GM23338 (cell line): ENCODE measurements around the gene OR2A12. TPM values are rescaled to one million over a fixed set of nuclear protein-coding genes. Genes with fewer than 3 reads are reported as not detected.

Source experiments
- ATAC-seq: fragments of 200-7000 bp; cut with Tn5 transposase; 3 replicates; pipeline ENCODE4 v1.9.1; 2020
- DNase-seq: peaks from one replicate; pipeline ENCODE4 v3.0.0-alpha.2; 2015; ENCODE audit warnings: low spot score
- H2AFZ ChIP-seq: fragments of 200-600 bp; sonication (generic); 2 replicates; pipeline ENCODE4 v1.8.0; 2016; ENCODE audit warnings: antibody characterized with exemption, mild to moderate bottlenecking, moderate library complexity
- H3F3A ChIP-seq: fragments of 200-600 bp; sonication (generic); replicated peaks from 2 replicates; pipeline ENCODE4 v1.8.0; 2017; ENCODE audit warnings: antibody characterized with exemption, mixed run types, low read depth
- H3K27ac ChIP-seq: fragments of 200-600 bp; sonication (generic); 2 replicates; pipeline ENCODE4 v1.6.1; 2016; ENCODE audit warnings: low read depth
- H3K27me3 ChIP-seq: fragments of 200-600 bp; sonication (generic); 2 replicates; pipeline ENCODE4 v1.8.0; 2016; ENCODE audit warnings: mild to moderate bottlenecking, mixed run types, moderate library complexity; ENCODE audit not compliant: insufficient read depth
- H3K36me3 ChIP-seq: fragments of 200-600 bp; sonication (generic); 2 replicates; pipeline ENCODE4 v1.8.0; 2016; ENCODE audit warnings: mild to moderate bottlenecking; ENCODE audit not compliant: insufficient read depth
- H3K4me1 ChIP-seq: fragments of 200-600 bp; sonication (generic); 2 replicates; pipeline ENCODE4 v1.8.0; 2016; ENCODE audit warnings: mild to moderate bottlenecking, moderate library complexity; ENCODE audit not compliant: insufficient read depth
- H3K4me2 ChIP-seq: fragments of 200-600 bp; sonication (generic); 2 replicates; pipeline ENCODE4 v1.7.1; 2017; ENCODE audit warnings: mixed run types
- H3K4me3 ChIP-seq: fragments of 200-600 bp; sonication (generic); 2 replicates; pipeline ENCODE4 v1.6.1; 2016; ENCODE audit warnings: mixed run types
- H3K79me2 ChIP-seq: fragments of 200-600 bp; sonication (generic); replicated peaks from 2 replicates; pipeline ENCODE4 v1.8.0; 2017; ENCODE audit warnings: mild to moderate bottlenecking; ENCODE audit not compliant: insufficient read depth
- H3K9me2 ChIP-seq: fragments of 200-600 bp; sonication (generic); 2 replicates; pipeline ENCODE4 v1.8.0; 2017; ENCODE audit not compliant: insufficient read depth
- H4K20me1 ChIP-seq: fragments of 200-600 bp; sonication (generic); replicated peaks from 2 replicates; pipeline ENCODE4 v1.8.0; 2017; ENCODE audit warnings: mild to moderate bottlenecking; ENCODE audit not compliant: insufficient read depth
- H3K27ac Mint-ChIP-seq: 2 replicates; pipeline ENCODE4 v1.8.0; 2020; ENCODE audit warnings: inconsistent platforms, mild to moderate bottlenecking, moderate library complexity, mixed read lengths
- H3K27me3 Mint-ChIP-seq: 3 replicates; pipeline ENCODE4 v1.8.0; 2022; ENCODE audit warnings: low read depth, mild to moderate bottlenecking, moderate library complexity, mixed read lengths, inconsistent platforms; ENCODE audit not compliant: insufficient read depth, poor library complexity
- H3K36me3 Mint-ChIP-seq: 3 replicates; pipeline ENCODE4 v1.8.0; 2021; ENCODE audit warnings: low read depth, mild to moderate bottlenecking, inconsistent platforms, moderate library complexity, mixed read lengths
- H3K4me1 Mint-ChIP-seq: 3 replicates; pipeline ENCODE4 v1.8.0; 2020; ENCODE audit warnings: mild to moderate bottlenecking, inconsistent platforms, mixed read lengths
- H3K4me3 Mint-ChIP-seq: 3 replicates; pipeline ENCODE4 v1.8.0; 2021; ENCODE audit warnings: moderate library complexity, mild to moderate bottlenecking, inconsistent platforms, mixed read lengths
- H3K9me3 Mint-ChIP-seq: 3 replicates; pipeline ENCODE4 v1.8.0; 2020; ENCODE audit warnings: moderate library complexity, mild to moderate bottlenecking, inconsistent platforms, mixed read lengths
- CREB1 ChIP-seq: fragments of 250-450 bp; sonication (Bioruptor Pico); IDR thresholded peaks from 2 replicates; pipeline ENCODE4 v1.5.0; 2020; ENCODE audit warnings: low read depth, mild to moderate bottlenecking, moderate library complexity
- CTCF ChIP-seq, 2 experiments: fragments of 200-600 bp in 1 of 2; sonication (generic) in 1 of 2; conservative IDR thresholded peaks; 2 replicates each; pipeline versions ENCODE4 v1.5.1 to v1.6.1; 2016 to 2017; ENCODE audit warnings: antibody characterized with exemption in 2 of 2, low read depth in 2 of 2, mild to moderate bottlenecking in 2 of 2, moderate library complexity in 1 of 2
- ETS1 ChIP-seq: IDR thresholded peaks from 2 replicates; pipeline ENCODE4 v1.6.1; 2016; ENCODE audit warnings: antibody characterized with exemption
- EZH2 ChIP-seq: fragments of 200-600 bp; sonication (generic); IDR thresholded peaks from one replicate; pipeline ENCODE4 v1.8.0; 2017; ENCODE audit warnings: antibody characterized with exemption, mild to moderate bottlenecking, low read depth; ENCODE audit not compliant: unreplicated experiment
- EZH2phosphoT487 ChIP-seq: fragments of 200-600 bp; sonication (generic); IDR thresholded peaks from one replicate; pipeline ENCODE4 v1.8.1; 2018; ENCODE audit warnings: antibody characterized with exemption; ENCODE audit not compliant: unreplicated experiment
- JUNB ChIP-seq: IDR thresholded peaks from one replicate; pipeline ENCODE4 v1.6.1; 2016; ENCODE audit warnings: antibody characterized with exemption; ENCODE audit not compliant: unreplicated experiment
- NANOG ChIP-seq: IDR thresholded peaks from 2 replicates; pipeline ENCODE4 v1.6.1; 2016; ENCODE audit warnings: antibody characterized with exemption, borderline replicate concordance
- POLR2AphosphoS5 ChIP-seq: IDR thresholded peaks from 2 replicates; pipeline ENCODE4 v1.6.1; 2016; ENCODE audit warnings: antibody characterized with exemption, low read depth
- STAT1 ChIP-seq: IDR thresholded peaks from one replicate; pipeline ENCODE4 v1.6.1; 2016; ENCODE audit warnings: antibody characterized with exemption; ENCODE audit not compliant: unreplicated experiment
- ZNF114 ChIP-seq: fragments of 250-450 bp; sonication (Bioruptor Pico); IDR thresholded peaks from 2 replicates; pipeline ENCODE4 v1.5.0; 2020; ENCODE audit warnings: mild to moderate bottlenecking, moderate library complexity
- ZNF331 ChIP-seq: fragments of 250-450 bp; sonication (Bioruptor Pico); IDR thresholded peaks from 2 replicates; pipeline ENCODE4 v1.5.0; 2020; ENCODE audit warnings: low read depth, mild to moderate bottlenecking, moderate library complexity
- polyA plus RNA-seq: library from polyadenylated mRNA; unstranded; fragments of >200 nt; fragmentation: Nextera tagmentation; extraction: Ambion mirVana; gene quantifications from 2 replicates; pipeline ENCODE4 v1.2.1, GENCODE V29; 2016
- total RNA-seq: library from RNA; depleted of rRNA; stranded (reverse); fragments of >200 nt; shearing (Covaris generic); gene quantifications from 2 replicates; pipeline ENCODE4 v1.2.3, GENCODE V29; 2014
- TF ChIP-seq, protein P1 (sequence below): IDR thresholded peaks from one replicate; pipeline ENCODE4 v1.6.1; 2018; ENCODE audit warnings: antibody characterized with exemption; ENCODE audit not compliant: unreplicated experiment
- TF ChIP-seq, protein P2 (sequence below): fragments of 250-450 bp; sonication (Bioruptor Pico); IDR thresholded peaks from 2 replicates; pipeline ENCODE4 v1.5.0; 2020; ENCODE audit warnings: mild to moderate bottlenecking, moderate library complexity

Gene OR2A12
- total and polyA plus RNA-seq, 2 experiments from 2014 or later: not detected

- no peak overlapping the region for H3K4me2 ChIP-seq
These were observed 36.0 kb upstream of the OR2A12 start for GRCh38 chr7:144050093-144050492.

More at GRCh38 chr7:144050093-144050492, 36.0 kb upstream of the OR2A12 start:
- no peaks in the 10 kb centered on the region for H3K36me3 ChIP-seq
- Mint-ChIP-seq H3K4me3 (no peak overlapping the region), H3K4me1 (no peaks in the 10 kb centered on the region), H3K27me3 (no peaks in the 10 kb centered on the region), H3K36me3 (no peaks in the 10 kb centered on the region), H3K27ac (no peak overlapping the region), H3K9me3 (no peaks in the 10 kb centered on the region)
- H4K20me1 ChIP-seq: no peaks in the 10 kb centered on the region
- no peaks in the 10 kb centered on the region for H3F3A ChIP-seq
- H2AFZ ChIP-seq: no peak overlapping the region
- no peaks in the 10 kb centered on the region for H3K27me3 ChIP-seq
- no peak for TF ChIP-seq ETS1
- no peak for TF ChIP-seq POLR2AphosphoS5
- TF ChIP-seq ZNF331 (CRISPR knock-in tag): no peak
- no peak for TF ChIP-seq CREB1 (CRISPR knock-in tag)
- no peak for TF ChIP-seq JUNB
- TF ChIP-seq STAT1: no peak
- TF ChIP-seq NANOG: no peak
- TF ChIP-seq, protein P1, sequence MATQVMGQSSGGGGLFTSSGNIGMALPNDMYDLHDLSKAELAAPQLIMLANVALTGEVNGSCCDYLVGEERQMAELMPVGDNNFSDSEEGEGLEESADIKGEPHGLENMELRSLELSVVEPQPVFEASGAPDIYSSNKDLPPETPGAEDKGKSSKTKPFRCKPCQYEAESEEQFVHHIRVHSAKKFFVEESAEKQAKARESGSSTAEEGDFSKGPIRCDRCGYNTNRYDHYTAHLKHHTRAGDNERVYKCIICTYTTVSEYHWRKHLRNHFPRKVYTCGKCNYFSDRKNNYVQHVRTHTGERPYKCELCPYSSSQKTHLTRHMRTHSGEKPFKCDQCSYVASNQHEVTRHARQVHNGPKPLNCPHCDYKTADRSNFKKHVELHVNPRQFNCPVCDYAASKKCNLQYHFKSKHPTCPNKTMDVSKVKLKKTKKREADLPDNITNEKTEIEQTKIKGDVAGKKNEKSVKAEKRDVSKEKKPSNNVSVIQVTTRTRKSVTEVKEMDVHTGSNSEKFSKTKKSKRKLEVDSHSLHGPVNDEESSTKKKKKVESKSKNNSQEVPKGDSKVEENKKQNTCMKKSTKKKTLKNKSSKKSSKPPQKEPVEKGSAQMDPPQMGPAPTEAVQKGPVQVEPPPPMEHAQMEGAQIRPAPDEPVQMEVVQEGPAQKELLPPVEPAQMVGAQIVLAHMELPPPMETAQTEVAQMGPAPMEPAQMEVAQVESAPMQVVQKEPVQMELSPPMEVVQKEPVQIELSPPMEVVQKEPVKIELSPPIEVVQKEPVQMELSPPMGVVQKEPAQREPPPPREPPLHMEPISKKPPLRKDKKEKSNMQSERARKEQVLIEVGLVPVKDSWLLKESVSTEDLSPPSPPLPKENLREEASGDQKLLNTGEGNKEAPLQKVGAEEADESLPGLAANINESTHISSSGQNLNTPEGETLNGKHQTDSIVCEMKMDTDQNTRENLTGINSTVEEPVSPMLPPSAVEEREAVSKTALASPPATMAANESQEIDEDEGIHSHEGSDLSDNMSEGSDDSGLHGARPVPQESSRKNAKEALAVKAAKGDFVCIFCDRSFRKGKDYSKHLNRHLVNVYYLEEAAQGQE: no peak
- TF ChIP-seq EZH2: no peak
- TF ChIP-seq, protein P2, sequence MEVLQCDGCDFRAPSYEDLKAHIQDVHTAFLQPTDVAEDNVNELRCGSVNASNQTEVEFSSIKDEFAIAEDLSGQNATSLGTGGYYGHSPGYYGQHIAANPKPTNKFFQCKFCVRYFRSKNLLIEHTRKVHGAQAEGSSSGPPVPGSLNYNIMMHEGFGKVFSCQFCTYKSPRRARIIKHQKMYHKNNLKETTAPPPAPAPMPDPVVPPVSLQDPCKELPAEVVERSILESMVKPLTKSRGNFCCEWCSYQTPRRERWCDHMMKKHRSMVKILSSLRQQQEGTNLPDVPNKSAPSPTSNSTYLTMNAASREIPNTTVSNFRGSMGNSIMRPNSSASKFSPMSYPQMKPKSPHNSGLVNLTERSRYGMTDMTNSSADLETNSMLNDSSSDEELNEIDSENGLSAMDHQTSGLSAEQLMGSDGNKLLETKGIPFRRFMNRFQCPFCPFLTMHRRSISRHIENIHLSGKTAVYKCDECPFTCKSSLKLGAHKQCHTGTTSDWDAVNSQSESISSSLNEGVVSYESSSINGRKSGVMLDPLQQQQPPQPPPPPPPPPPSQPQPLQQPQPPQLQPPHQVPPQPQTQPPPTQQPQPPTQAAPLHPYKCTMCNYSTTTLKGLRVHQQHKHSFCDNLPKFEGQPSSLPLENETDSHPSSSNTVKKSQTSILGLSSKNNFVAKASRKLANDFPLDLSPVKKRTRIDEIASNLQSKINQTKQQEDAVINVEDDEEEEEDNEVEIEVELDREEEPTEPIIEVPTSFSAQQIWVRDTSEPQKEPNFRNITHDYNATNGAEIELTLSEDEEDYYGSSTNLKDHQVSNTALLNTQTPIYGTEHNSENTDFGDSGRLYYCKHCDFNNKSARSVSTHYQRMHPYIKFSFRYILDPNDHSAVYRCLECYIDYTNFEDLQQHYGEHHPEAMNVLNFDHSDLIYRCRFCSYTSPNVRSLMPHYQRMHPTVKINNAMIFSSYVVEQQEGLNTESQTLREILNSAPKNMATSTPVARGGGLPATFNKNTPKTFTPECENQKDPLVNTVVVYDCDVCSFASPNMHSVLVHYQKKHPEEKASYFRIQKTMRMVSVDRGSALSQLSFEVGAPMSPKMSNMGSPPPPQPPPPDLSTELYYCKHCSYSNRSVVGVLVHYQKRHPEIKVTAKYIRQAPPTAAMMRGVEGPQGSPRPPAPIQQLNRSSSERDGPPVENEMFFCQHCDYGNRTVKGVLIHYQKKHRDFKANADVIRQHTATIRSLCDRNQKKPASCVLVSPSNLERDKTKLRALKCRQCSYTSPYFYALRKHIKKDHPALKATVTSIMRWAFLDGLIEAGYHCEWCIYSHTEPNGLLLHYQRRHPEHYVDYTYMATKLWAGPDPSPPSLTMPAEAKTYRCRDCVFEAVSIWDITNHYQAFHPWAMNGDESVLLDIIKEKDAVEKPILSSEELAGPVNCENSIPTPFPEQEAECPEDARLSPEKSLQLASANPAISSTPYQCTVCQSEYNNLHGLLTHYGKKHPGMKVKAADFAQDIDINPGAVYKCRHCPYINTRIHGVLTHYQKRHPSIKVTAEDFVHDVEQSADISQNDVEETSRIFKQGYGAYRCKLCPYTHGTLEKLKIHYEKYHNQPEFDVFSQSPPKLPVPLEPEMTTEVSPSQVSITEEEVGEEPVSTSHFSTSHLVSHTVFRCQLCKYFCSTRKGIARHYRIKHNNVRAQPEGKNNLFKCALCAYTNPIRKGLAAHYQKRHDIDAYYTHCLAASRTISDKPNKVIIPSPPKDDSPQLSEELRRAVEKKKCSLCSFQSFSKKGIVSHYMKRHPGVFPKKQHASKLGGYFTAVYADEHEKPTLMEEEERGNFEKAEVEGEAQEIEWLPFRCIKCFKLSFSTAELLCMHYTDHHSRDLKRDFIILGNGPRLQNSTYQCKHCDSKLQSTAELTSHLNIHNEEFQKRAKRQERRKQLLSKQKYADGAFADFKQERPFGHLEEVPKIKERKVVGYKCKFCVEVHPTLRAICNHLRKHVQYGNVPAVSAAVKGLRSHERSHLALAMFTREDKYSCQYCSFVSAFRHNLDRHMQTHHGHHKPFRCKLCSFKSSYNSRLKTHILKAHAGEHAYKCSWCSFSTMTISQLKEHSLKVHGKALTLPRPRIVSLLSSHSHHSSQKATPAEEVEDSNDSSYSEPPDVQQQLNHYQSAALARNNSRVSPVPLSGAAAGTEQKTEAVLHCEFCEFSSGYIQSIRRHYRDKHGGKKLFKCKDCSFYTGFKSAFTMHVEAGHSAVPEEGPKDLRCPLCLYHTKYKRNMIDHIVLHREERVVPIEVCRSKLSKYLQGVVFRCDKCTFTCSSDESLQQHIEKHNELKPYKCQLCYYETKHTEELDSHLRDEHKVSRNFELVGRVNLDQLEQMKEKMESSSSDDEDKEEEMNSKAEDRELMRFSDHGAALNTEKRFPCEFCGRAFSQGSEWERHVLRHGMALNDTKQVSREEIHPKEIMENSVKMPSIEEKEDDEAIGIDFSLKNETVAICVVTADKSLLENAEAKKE (CRISPR knock-in tag): no peak
- TF ChIP-seq CTCF (conservative IDR thresholded peaks at IDR 0.05; ENCODE audit: low read depth in 2 of 2): no peak
- no peak for TF ChIP-seq ZNF114 (CRISPR knock-in tag)
- TF ChIP-seq EZH2phosphoT487: no peak
- H3K4me1 ChIP-seq: no peaks in the 10 kb centered on the region
- no peaks in the 10 kb centered on the region for H3K79me2 ChIP-seq
- no peak overlapping the region for H3K27ac ChIP-seq
- no peaks in the 10 kb centered on the region for H3K9me2 ChIP-seq
- no peak overlapping the region for H3K4me3 ChIP-seq
- ATAC-seq (no peak), DNase-seq (no peak)
